ENCODE measurements around the gene ADCY2. TPM values are rescaled to one million over a fixed set of nuclear protein-coding genes. Genes with fewer than 3 reads are reported as not detected.
A peak's percentile ranks its signal among the peaks of the same experiment; 100 is the strongest.

ADCY2 gene
- total RNA-seq, 1 experiment from 2014 or later = not detected

- no peak overlapping the region for H3K27ac Mint-ChIP-seq (ENCODE audit: unreplicated experiment)
- peaks cover 5% of the 10 kb centered on the region for H3K27me3 Mint-ChIP-seq (ENCODE audit: insufficient read depth, unreplicated experiment)
- H3K9me3 ChIP-seq = no peaks in the 10 kb centered on the region
- BruUV-seq (replicated peaks) = no TSS peak
- H3K4me3 Mint-ChIP-seq (ENCODE audit: unreplicated experiment) = no peak overlapping the region
- TF ChIP-seq, protein P1, sequence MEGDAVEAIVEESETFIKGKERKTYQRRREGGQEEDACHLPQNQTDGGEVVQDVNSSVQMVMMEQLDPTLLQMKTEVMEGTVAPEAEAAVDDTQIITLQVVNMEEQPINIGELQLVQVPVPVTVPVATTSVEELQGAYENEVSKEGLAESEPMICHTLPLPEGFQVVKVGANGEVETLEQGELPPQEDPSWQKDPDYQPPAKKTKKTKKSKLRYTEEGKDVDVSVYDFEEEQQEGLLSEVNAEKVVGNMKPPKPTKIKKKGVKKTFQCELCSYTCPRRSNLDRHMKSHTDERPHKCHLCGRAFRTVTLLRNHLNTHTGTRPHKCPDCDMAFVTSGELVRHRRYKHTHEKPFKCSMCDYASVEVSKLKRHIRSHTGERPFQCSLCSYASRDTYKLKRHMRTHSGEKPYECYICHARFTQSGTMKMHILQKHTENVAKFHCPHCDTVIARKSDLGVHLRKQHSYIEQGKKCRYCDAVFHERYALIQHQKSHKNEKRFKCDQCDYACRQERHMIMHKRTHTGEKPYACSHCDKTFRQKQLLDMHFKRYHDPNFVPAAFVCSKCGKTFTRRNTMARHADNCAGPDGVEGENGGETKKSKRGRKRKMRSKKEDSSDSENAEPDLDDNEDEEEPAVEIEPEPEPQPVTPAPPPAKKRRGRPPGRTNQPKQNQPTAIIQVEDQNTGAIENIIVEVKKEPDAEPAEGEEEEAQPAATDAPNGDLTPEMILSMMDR (IDR thresholded peaks at IDR 0.05; ENCODE audit: insufficient read depth in 1 of 2, low read depth in 1 of 2, low read length in 1 of 2, severe bottlenecking in 1 of 2, unreplicated experiment in 1 of 2) = no peak
- DNase-seq = no peak
- ChIA-PET CTCF (no interaction called here), POLR2A (no interaction called here)
- H3K4me1 Mint-ChIP-seq (ENCODE audit: low read depth, unreplicated experiment) = no peaks in the 10 kb centered on the region
- H3K4me3 ChIP-seq (ENCODE audit: low read depth, low read length) = no peak overlapping the region
- H3K4me1 ChIP-seq = no peaks in the 10 kb centered on the region
- intact Hi-C loops (cut with micrococcal nuclease; ENCODE audit: unreplicated experiment) = no loop called here
- no peaks in the 10 kb centered on the region for H3K36me3 ChIP-seq (ENCODE audit: control insufficient read depth, insufficient read depth, low read length)
- H3K27me3 ChIP-seq (replicated peaks; ENCODE audit: control insufficient read depth, insufficient read depth, low read length) = no peaks in the 10 kb centered on the region
- H3K9me3 Mint-ChIP-seq (ENCODE audit: unreplicated experiment) = no peaks in the 10 kb centered on the region
- H3K36me3 Mint-ChIP-seq (ENCODE audit: insufficient read depth, unreplicated experiment) = no peaks in the 10 kb centered on the region
These were observed 120.3 kb downstream of the ADCY2 start for GRCh38 chr5:7516253-7516652.

GRCh38 chr5:7517006-7517405 is 121.1 kb downstream of the ADCY2 start:
- Mint-ChIP-seq H3K36me3 (ENCODE audit: insufficient read depth, unreplicated experiment) (no peaks in the 10 kb centered on the region), H3K4me3 (ENCODE audit: unreplicated experiment) (no peak overlapping the region), H3K27me3 (ENCODE audit: insufficient read depth, unreplicated experiment) (peaks cover 5% of the 10 kb centered on the region), H3K27ac (ENCODE audit: unreplicated experiment) (no peak overlapping the region), H3K4me1 (ENCODE audit: low read depth, unreplicated experiment) (no peaks in the 10 kb centered on the region), H3K9me3 (ENCODE audit: unreplicated experiment) (no peaks in the 10 kb centered on the region)
- H3K27me3 ChIP-seq (replicated peaks; ENCODE audit: control insufficient read depth, insufficient read depth, low read length) = no peaks in the 10 kb centered on the region
- no peaks in the 10 kb centered on the region for H3K4me1 ChIP-seq
- intact Hi-C loops (cut with micrococcal nuclease; ENCODE audit: unreplicated experiment) = no loop called here
- H3K9me3 ChIP-seq = no peaks in the 10 kb centered on the region
- POLR2A ChIA-PET = no interaction called here
- no peak overlapping the region for H3K4me3 ChIP-seq (ENCODE audit: low read depth, low read length)
- BruUV-seq (replicated peaks) = no TSS peak
- H3K36me3 ChIP-seq (ENCODE audit: control insufficient read depth, insufficient read depth, low read length) = no peaks in the 10 kb centered on the region
- TF ChIP-seq, protein P1 (IDR thresholded peaks at IDR 0.05; ENCODE audit: insufficient read depth in 1 of 2, low read depth in 1 of 2, low read length in 1 of 2, severe bottlenecking in 1 of 2, unreplicated experiment in 1 of 2) = no peak
- CTCF ChIA-PET = no interaction called here
- DNase-seq = no peak

DNA sequence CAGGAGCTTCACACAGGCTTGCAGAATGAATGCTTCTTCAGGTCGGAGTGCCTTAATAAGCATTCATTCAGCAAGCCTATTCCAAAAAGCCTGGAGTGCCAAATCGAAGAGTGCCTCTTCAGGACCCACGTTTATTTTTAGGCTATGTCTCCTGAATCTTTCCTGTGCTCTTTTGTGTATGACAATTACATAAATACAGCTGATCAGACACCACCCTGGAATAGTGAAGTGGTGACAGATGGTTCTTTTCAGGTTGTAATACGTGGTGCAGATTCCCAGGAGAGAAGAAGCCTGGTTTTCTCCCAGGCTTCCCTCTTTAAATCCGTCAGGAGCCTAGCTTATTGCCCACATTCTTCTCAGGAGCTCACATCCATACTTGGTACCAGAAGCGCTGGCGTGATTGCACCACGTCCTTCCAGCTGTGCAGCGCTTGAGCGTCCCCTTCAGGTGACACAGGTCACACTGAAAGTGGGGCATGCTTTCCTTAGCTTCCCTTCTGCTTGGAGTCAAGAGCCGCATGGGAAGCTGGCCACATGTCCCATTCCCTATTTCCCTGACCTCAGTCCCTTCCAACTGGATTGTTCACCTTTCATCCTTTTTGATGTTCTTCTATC is 123.1 kb downstream of the ADCY2 start:
- no peak overlapping the region for H3K27ac Mint-ChIP-seq (ENCODE audit: unreplicated experiment)
- TF ChIP-seq, protein P1 (IDR thresholded peaks at IDR 0.05; ENCODE audit: insufficient read depth in 1 of 2, low read depth in 1 of 2, low read length in 1 of 2, severe bottlenecking in 1 of 2, unreplicated experiment in 1 of 2) = no peak
- POLR2A ChIA-PET = no interaction called here
- no peak overlapping the region for H3K4me3 Mint-ChIP-seq (ENCODE audit: unreplicated experiment)
- BruUV-seq (replicated peaks) = no TSS peak
- no peaks in the 10 kb centered on the region for H3K4me1 Mint-ChIP-seq (ENCODE audit: low read depth, unreplicated experiment)
- intact Hi-C loops (cut with micrococcal nuclease; ENCODE audit: unreplicated experiment) = no loop called here
- no peaks in the 10 kb centered on the region for H3K9me3 Mint-ChIP-seq (ENCODE audit: unreplicated experiment)
- H3K27me3 Mint-ChIP-seq (ENCODE audit: insufficient read depth, unreplicated experiment) = peaks cover 10% of the 10 kb centered on the region
- DNase-seq = peak in 1 of 2 experiments; percentile 10
- Histone ChIP-seq H3K36me3 (ENCODE audit: control insufficient read depth, insufficient read depth, low read length) (no peaks in the 10 kb centered on the region), H3K9me3 (no peaks in the 10 kb centered on the region), H3K27me3 (replicated peaks; ENCODE audit: control insufficient read depth, insufficient read depth, low read length) (no peaks in the 10 kb centered on the region), H3K4me1 (no peaks in the 10 kb centered on the region), H3K4me3 (ENCODE audit: low read depth, low read length) (no peak overlapping the region)
- CTCF ChIA-PET = no interaction called here
- no peaks in the 10 kb centered on the region for H3K36me3 Mint-ChIP-seq (ENCODE audit: insufficient read depth, unreplicated experiment)

Data from Caco-2 (cell line).